Sigmoid colon (tissue), 4 donors: ENCODE results near the gene ARHGAP18.

Source experiments
- EP300 ChIP-seq, 4 donors: sonication (generic); formaldehyde crosslinking; IDR thresholded peaks; one replicate each; pipeline ENCODE4 v1.6.1; 2017; ENCODE audit warnings: antibody characterized with exemption in 4 of 4
- POLR2A ChIP-seq, 2 donors: fragments of 450-650 bp; IDR thresholded peaks; one replicate each; pipeline ENCODE4 v1.6.1; 2016; ENCODE audit warnings: antibody characterized with exemption in 2 of 2, mild to moderate bottlenecking in 2 of 2, moderate library complexity in 2 of 2
- POLR2AphosphoS5 ChIP-seq, 4 donors: sonication (generic); formaldehyde crosslinking; IDR thresholded peaks; one replicate each; pipeline ENCODE4 v1.6.1; 2017; ENCODE audit warnings: antibody characterized with exemption in 4 of 4
- TF ChIP-seq, protein P1 (sequence below), 4 experiments: fragments of 450-650 bp in 3 of 4; fragments of 200-600 bp in 1 of 4; IDR thresholded peaks; one replicate each; pipeline ENCODE4 v1.5.1; 2016 to 2019; ENCODE audit warnings: antibody characterized with exemption in 4 of 4, mild to moderate bottlenecking in 3 of 4, moderate library complexity in 2 of 4

DNA sequence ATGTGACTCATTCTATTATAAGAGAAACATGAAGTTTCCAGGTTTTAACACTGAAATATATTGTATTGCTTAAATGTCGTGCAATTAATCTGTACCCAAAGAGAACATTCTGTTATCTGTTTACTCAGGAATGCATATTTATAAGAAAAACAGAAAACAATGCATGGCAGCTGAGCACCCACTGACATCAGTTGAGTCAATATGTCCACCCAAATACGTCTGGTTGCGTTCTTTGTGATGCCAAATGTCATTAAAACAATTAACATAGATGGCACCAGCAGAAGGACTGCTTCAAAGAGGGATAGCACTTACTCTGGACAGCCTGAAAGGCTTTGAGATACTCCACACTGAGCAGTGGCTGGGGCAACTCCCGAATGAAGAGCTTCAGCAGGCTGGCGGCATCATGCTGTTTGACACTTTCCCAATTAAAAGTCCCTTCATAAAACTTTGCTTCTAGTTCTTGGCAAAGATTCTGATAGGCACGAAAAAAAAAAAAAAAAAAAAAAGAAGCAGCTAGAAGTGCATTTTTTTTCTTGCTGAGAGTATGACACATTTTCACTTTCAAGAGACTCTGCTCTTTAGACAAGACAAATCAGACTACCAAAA, 102.3 kb downstream of the ARHGAP18 start:
- TF ChIP-seq EP300 (IDR thresholded peaks at IDR 0.05) (no peak), POLR2A (IDR thresholded peaks at IDR 0.05) (no peak), POLR2AphosphoS5 (IDR thresholded peaks at IDR 0.05) (no peak)
- TF ChIP-seq, protein P1, sequence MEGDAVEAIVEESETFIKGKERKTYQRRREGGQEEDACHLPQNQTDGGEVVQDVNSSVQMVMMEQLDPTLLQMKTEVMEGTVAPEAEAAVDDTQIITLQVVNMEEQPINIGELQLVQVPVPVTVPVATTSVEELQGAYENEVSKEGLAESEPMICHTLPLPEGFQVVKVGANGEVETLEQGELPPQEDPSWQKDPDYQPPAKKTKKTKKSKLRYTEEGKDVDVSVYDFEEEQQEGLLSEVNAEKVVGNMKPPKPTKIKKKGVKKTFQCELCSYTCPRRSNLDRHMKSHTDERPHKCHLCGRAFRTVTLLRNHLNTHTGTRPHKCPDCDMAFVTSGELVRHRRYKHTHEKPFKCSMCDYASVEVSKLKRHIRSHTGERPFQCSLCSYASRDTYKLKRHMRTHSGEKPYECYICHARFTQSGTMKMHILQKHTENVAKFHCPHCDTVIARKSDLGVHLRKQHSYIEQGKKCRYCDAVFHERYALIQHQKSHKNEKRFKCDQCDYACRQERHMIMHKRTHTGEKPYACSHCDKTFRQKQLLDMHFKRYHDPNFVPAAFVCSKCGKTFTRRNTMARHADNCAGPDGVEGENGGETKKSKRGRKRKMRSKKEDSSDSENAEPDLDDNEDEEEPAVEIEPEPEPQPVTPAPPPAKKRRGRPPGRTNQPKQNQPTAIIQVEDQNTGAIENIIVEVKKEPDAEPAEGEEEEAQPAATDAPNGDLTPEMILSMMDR (IDR thresholded peaks at IDR 0.05): no peak
